IMR-90 (cell line): ENCODE results near the gene C11orf68. TPM values are rescaled to one million over a fixed set of nuclear protein-coding genes. Genes with fewer than 3 reads are reported as not detected.

Source experiments
- ATAC-seq: fragments of 200-7000 bp; cut with Tn5 transposase; 2 replicates; pipeline ENCODE4 v1.9.1; 2020; ENCODE audit warnings: low read depth, mild to moderate bottlenecking, moderate library complexity
- BruUV-seq: library from RNA; stranded (reverse); fragments of 400-500 nt; replicated peaks from 2 replicates; lab custom pipeline; 2021; lab: Mats Ljungman, UMichigan
- CTCF ChIA-PET: fragments of 300-600 bp; formaldehyde crosslinking; extraction: SDS; loops from one replicate; lab custom pipeline; 2021; ENCODE audit warnings: antibody characterized with exemption; lab: Yijun Ruan, JAX
- POLR2A ChIA-PET: fragments of 300-600 bp; sonication (Branson Sonifier 250); formaldehyde crosslinking; loops from one replicate; lab custom pipeline; 2022; ENCODE audit warnings: antibody characterized with exemption; ENCODE audit not compliant: unreplicated experiment; lab: Charles Lee
- DNase-seq: peaks from one replicate; pipeline ENCODE4 v3.0.0; 2013
- H2AFZ ChIP-seq: replicated peaks from 2 replicates; pipeline ENCODE3; 2013; ENCODE audit warnings: low read length, mild to moderate bottlenecking; ENCODE audit not compliant: poor library complexity
- H2AK5ac ChIP-seq: 2 replicates; pipeline ENCODE4 v1.6.1; 2013; ENCODE audit warnings: low read depth, low read length, inconsistent platforms
- H2AK9ac ChIP-seq: replicated peaks from 2 replicates; pipeline ENCODE3; 2013; ENCODE audit warnings: mild to moderate bottlenecking, low read depth, low read length, moderate library complexity; ENCODE audit not compliant: poor library complexity
- H2BK120ac ChIP-seq: 2 replicates; pipeline ENCODE4 v1.6.1; 2013; ENCODE audit warnings: low read depth, low read length, inconsistent platforms
- H2BK15ac ChIP-seq: 3 replicates; pipeline ENCODE4 v1.6.1; 2013; ENCODE audit warnings: low read depth, low read length, inconsistent platforms
- H2BK20ac ChIP-seq: 2 replicates; pipeline ENCODE4 v1.6.1; 2013; ENCODE audit warnings: low read depth, mild to moderate bottlenecking, inconsistent platforms, low read length, moderate library complexity
- H2BK5ac ChIP-seq: 2 replicates; pipeline ENCODE4 v1.6.1; 2013; ENCODE audit warnings: mild to moderate bottlenecking, low read depth, low read length, inconsistent platforms; ENCODE audit not compliant: poor library complexity, severe bottlenecking
- H3K14ac ChIP-seq: replicated peaks from 2 replicates; pipeline ENCODE4 v1.6.1; 2013; ENCODE audit warnings: low read depth, low read length, inconsistent platforms
- H3K18ac ChIP-seq: 2 replicates; pipeline ENCODE4 v1.6.1; 2013; ENCODE audit warnings: low read depth, low read length, control low read depth
- H3K23ac ChIP-seq: 2 replicates; pipeline ENCODE4 v1.6.1; 2013; ENCODE audit warnings: low read depth, low read length, inconsistent platforms
- H3K27ac ChIP-seq: 2 replicates; pipeline ENCODE4 v1.5.1; 2013; ENCODE audit warnings: mild to moderate bottlenecking, control low read depth, low read length; ENCODE audit not compliant: insufficient read depth
- H3K27me3 ChIP-seq: 2 replicates; pipeline ENCODE4 v1.6.1; 2013; ENCODE audit warnings: low read length; ENCODE audit not compliant: control insufficient read depth, insufficient read depth
- H3K36me3 ChIP-seq: 2 replicates; pipeline ENCODE4 v1.6.1; 2013; ENCODE audit warnings: low read length, mixed read lengths; ENCODE audit not compliant: control insufficient read depth, insufficient read depth
- H3K4ac ChIP-seq: 2 replicates; pipeline ENCODE4 v1.6.1; 2013; ENCODE audit warnings: low read depth, low read length, inconsistent platforms
- H3K4me1 ChIP-seq: 2 replicates; pipeline ENCODE4 v1.6.1; 2013; ENCODE audit warnings: low read length, mixed read lengths; ENCODE audit not compliant: control insufficient read depth, insufficient read depth
- H3K4me2 ChIP-seq: 2 replicates; pipeline ENCODE4 v1.6.1; 2013; ENCODE audit warnings: low read depth, mild to moderate bottlenecking, control low read depth, low read length, moderate library complexity
- H3K4me3 ChIP-seq: 2 replicates; pipeline ENCODE4 v1.5.1; 2013; ENCODE audit warnings: low read depth, mild to moderate bottlenecking, control low read depth, low read length, moderate library complexity; ENCODE audit not compliant: insufficient read depth
- H3K56ac ChIP-seq: 2 replicates; pipeline ENCODE4 v1.6.1; 2013; ENCODE audit warnings: low read length, inconsistent platforms; ENCODE audit not compliant: insufficient read depth; ENCODE audit errors: extremely low read depth
- H3K79me1 ChIP-seq, 2 experiments: 2 replicates each; pipeline ENCODE4 v1.6.1; 2013; ENCODE audit warnings: low read length in 2 of 2, inconsistent platforms in 1 of 2, low read depth in 1 of 2
- H3K9ac ChIP-seq: 2 replicates; pipeline ENCODE4 v1.6.1; 2013; ENCODE audit warnings: low read depth, low read length, control low read depth
- H3K9me1 ChIP-seq: 2 replicates; pipeline ENCODE4 v1.6.1; 2013; ENCODE audit warnings: low read length, inconsistent platforms; ENCODE audit not compliant: insufficient read depth
- H3K9me3 ChIP-seq: 2 replicates; pipeline ENCODE4 v1.6.1; 2013; ENCODE audit warnings: low read length; ENCODE audit not compliant: control insufficient read depth, insufficient read depth
- H4K20me1 ChIP-seq: 2 replicates; pipeline ENCODE4 v1.6.1; 2013; ENCODE audit warnings: low read length, inconsistent platforms; ENCODE audit not compliant: insufficient read depth
- H4K5ac ChIP-seq: 2 replicates; pipeline ENCODE4 v1.6.1; 2013; ENCODE audit warnings: mild to moderate bottlenecking, low read depth, low read length, control low read depth
- H4K8ac ChIP-seq, 2 experiments: 2 replicates each; pipeline ENCODE4 v1.6.1; 2013; ENCODE audit warnings: low read depth in 2 of 2, low read length in 2 of 2, control low read depth in 1 of 2, inconsistent platforms in 1 of 2
- H4K91ac ChIP-seq: 2 replicates; pipeline ENCODE4 v1.6.1; 2013; ENCODE audit warnings: low read depth, low read length, inconsistent platforms; ENCODE audit not compliant: insufficient read depth
- MAFK ChIP-seq: IDR thresholded peaks from 2 replicates; pipeline ENCODE4 v1.6.1; 2012; ENCODE audit warnings: low read depth, low read length, improper control_type of control experiment
- MAZ ChIP-seq: IDR thresholded peaks from 2 replicates; pipeline ENCODE4 v1.6.1; 2012; ENCODE audit warnings: low read depth, mild to moderate bottlenecking, low read length, improper control_type of control experiment, moderate library complexity, borderline replicate concordance
- POLR2A ChIP-seq: IDR thresholded peaks from 2 replicates; pipeline ENCODE4 v1.6.1; 2012; ENCODE audit warnings: mild to moderate bottlenecking, low read depth, low read length
- WGBS, 2 experiments: methylation state at CpG; one replicate each; pipeline versions ENCODE4 v1.1.5 to v1.1.7; 2013; ENCODE audit warnings: missing lambda C conversion rate in 2 of 2; ENCODE audit not compliant: insufficient read length in 1 of 2; ENCODE audit errors: extremely low coverage in 2 of 2; 5-methylcytosine and 5-hydroxymethylcytosine counted together
- dilution Hi-C: fragments of 300-500 bp; cut with HindIII; formaldehyde crosslinking; loops from one replicate; pipeline ENCODE4 v1.14.3; 2018; ENCODE audit warnings: low sequenced_read_pairs; ENCODE audit not compliant: unreplicated experiment
- in situ Hi-C: fragments of 300-500 bp; cut with MboI; formaldehyde crosslinking; loops from 3 replicates; pipeline ENCODE4 v1.14.3; 2019; ENCODE audit warnings: low sequenced_read_pairs, inconsistent platforms, mixed read lengths
- intact Hi-C: fragments of 100-400 bp; cut with micrococcal nuclease; formaldehyde crosslinking; loops from 2 replicates; pipeline ENCODE4 v1.10.0; 2022
- polyA plus RNA-seq, 3 experiments: library from polyadenylated mRNA; depleted of rRNA; stranded (reverse); fragments of >200 nt; gene quantifications; 2 replicates each; pipeline ENCODE4 v1.2.3, GENCODE V29; 2012; ENCODE audit warnings: low replicate concordance in 1 of 3
- total RNA-seq: library from RNA; depleted of rRNA; stranded (reverse); fragments of >200 nt; gene quantifications from 2 replicates; pipeline ENCODE4 v1.2.3, GENCODE V29; 2012
- TF ChIP-seq, protein P1 (sequence below): fragments of 150-350 bp; IDR thresholded peaks from 2 replicates; pipeline ENCODE4 v1.6.1; 2016; ENCODE audit warnings: low read depth, mild to moderate bottlenecking, low read length, moderate library complexity, borderline replicate concordance

Gene C11orf68
- total and polyA plus RNA-seq, 2 of the 4 experiments (the other 2 are of a cell fraction): 20.3 to 104 TPM

GRCh38 chr11:65921876-65922275 is 3.0 kb upstream of the C11orf68 start:
- no peak overlapping the region for H3K23ac ChIP-seq
- TF ChIP-seq MAFK (no peak), POLR2A (no peak), MAZ (no peak)
- TF ChIP-seq, protein P1, sequence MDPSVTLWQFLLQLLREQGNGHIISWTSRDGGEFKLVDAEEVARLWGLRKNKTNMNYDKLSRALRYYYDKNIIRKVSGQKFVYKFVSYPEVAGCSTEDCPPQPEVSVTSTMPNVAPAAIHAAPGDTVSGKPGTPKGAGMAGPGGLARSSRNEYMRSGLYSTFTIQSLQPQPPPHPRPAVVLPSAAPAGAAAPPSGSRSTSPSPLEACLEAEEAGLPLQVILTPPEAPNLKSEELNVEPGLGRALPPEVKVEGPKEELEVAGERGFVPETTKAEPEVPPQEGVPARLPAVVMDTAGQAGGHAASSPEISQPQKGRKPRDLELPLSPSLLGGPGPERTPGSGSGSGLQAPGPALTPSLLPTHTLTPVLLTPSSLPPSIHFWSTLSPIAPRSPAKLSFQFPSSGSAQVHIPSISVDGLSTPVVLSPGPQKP: no peak
- intact Hi-C loops (no loop called here), dilution Hi-C loops (no loop called here), in situ Hi-C loops (no loop called here)
- peaks cover 12 to 43% of the 10 kb centered on the region in 2 experiments for H3K79me1 ChIP-seq
- H3K36me3 ChIP-seq: peaks cover 40% of the 10 kb centered on the region
- no peaks in the 10 kb centered on the region for H3K27me3 ChIP-seq
- no peak overlapping the region for H3K9ac ChIP-seq
- H3K18ac ChIP-seq: no peak overlapping the region
- peaks cover 11% of the 10 kb centered on the region for H4K20me1 ChIP-seq
- DNase-seq: no peak
- CTCF ChIA-PET: no interaction called here
- H4K8ac ChIP-seq: no peak overlapping the region
- no peak overlapping the region for H3K27ac ChIP-seq
- 93% methylated on average over 3 of the region's 10 CpGs; no CpG with 5 or more reads in 1 of the 2 experiments for WGBS, 2 experiments
- H2BK20ac ChIP-seq: no peak overlapping the region
- H2AFZ ChIP-seq: no peak overlapping the region
- no peak overlapping the region for H2BK15ac ChIP-seq
- H2BK5ac ChIP-seq: no peak overlapping the region
- BruUV-seq: no TSS peak
- no peak overlapping the region for H4K91ac ChIP-seq
- no peak for ATAC-seq
- H2AK5ac ChIP-seq: no peak overlapping the region
- H3K14ac ChIP-seq: no peak overlapping the region
- H2AK9ac ChIP-seq: no peak overlapping the region
- H4K5ac ChIP-seq: no peak overlapping the region
- no peak overlapping the region for H3K4ac ChIP-seq
- no peak overlapping the region for H3K4me2 ChIP-seq
- POLR2A ChIA-PET: interaction anchor here (1.1 kb wide), 1 partner anchor 31 kb away, joined by 3 read pairs; no protein-coding TSS in a partner anchor
- H3K9me3 ChIP-seq: no peaks in the 10 kb centered on the region
- no peak overlapping the region for H3K4me3 ChIP-seq
- no peak overlapping the region for H2BK120ac ChIP-seq
- peaks cover 10% of the 10 kb centered on the region; the same call in 1 of the 2 replicates for H3K9me1 ChIP-seq
- H3K4me1 ChIP-seq: peaks cover 20% of the 10 kb centered on the region
- H3K56ac ChIP-seq: no peak overlapping the region
